ENCODE measurements around the gene ADPRHL1.

The ADPRHL1 gene

DNA sequence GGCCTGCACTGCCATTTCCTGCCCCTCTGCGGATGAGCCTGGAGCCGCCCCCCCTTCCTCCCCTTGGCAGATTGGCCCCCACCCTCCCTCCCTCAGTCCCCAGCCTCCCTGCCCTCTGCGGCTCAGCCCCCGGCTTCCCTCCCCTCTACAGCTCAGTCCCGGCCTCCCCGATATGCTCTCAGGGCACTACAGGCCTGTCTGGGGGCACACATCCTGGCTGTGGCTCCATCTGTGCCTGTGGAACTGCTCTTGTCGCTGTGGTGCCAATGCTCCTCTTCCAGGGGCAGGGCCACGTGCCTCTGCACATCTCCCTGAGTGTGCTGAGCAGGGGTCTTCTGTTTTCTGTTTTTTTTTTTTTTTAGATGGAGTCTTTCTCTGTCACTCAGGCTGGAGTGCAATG, 39.0 kb downstream of the ADPRHL1 start:
- DNase-seq (ENCODE audit: low read depth) = no peak

DNA sequence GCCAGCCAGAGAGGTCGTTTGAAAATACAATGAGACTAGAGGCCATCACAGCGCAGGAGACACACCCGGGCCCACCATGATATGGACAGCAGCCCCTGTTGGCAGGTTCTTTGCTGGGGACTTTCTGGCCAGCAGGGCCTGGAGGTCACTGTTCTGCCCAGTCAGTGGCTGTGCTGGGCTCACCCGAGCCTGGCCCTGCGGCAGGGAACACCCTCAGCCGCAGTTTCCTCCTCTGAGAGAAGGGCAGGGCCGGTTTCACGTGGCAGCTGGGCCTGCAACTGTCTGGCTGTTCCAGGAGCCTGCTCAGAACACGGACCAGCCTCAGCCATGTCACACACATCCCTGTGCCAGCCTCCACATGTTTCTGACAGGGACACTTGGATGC, 39.4 kb downstream of the ADPRHL1 start:
- no peak overlapping the region for H3K4me3 ChIP-seq (ENCODE audit: low read length)
- no peak for TF ChIP-seq CTCF (conservative IDR thresholded peaks at IDR 0.05; ENCODE audit: low read depth, low read length)

More for the DNA sequence above, 39.0 kb downstream of the ADPRHL1 start:
- no peak overlapping the region for H3K4me3 ChIP-seq (ENCODE audit: low read length)
- TF ChIP-seq CTCF (conservative IDR thresholded peaks at IDR 0.05; ENCODE audit: low read depth, low read length) = no peak

DNA sequence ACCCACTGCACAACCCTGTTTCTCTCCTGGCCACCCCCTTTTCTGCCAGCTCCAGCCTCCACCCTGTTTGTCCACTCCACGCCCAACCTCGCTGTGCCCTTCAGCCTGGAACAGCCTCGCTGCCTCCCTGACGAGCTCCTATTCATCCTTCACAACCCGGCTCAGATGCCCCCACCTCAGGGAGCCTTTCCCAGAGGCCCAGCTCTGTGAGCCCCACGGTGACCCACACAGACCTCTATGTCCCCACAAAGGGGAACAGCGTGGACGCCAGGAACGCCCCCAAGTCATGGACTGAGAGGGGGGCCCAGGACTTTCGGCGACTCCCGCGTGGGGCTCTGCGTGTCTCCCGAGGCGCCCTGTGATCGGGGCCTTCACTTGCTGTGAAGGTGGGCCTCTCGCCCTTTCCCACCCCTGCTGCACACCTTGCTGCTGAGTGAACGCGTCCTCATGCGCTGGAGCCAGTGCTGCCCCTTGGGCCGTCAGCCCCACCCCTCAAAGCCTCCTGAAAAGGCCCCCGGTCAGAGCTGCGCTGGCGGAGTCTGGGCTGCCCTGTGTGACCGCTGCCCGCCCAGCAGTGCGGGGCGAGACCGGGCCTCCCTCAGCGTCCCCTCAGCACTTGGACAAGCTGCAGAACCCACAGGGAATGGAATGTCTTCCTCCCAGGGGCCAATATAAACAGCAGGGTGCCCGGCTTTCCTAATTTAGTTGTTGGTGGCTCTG, 40.0 kb downstream of the ADPRHL1 start:
- TF ChIP-seq CTCF (conservative IDR thresholded peaks at IDR 0.05; ENCODE audit: low read depth, low read length) = no peak
- H3K4me3 ChIP-seq (ENCODE audit: low read length) = no peak overlapping the region
- DNase-seq (ENCODE audit: low read depth) = no peak

More for the DNA sequence above, 39.4 kb downstream of the ADPRHL1 start:
- no peak for DNase-seq (ENCODE audit: low read depth)

GRCh38 chr13:113412440-113412839, 40.8 kb downstream of the ADPRHL1 start:
- no peak overlapping the region for H3K4me3 ChIP-seq (ENCODE audit: low read length)
- no peak for TF ChIP-seq CTCF (conservative IDR thresholded peaks at IDR 0.05; ENCODE audit: low read depth, low read length)
- DNase-seq (ENCODE audit: low read depth) = no peak

- no peak for TF ChIP-seq CTCF (conservative IDR thresholded peaks at IDR 0.05; ENCODE audit: low read depth, low read length)
- DNase-seq (ENCODE audit: low read depth) = peak; percentile 30
- H3K4me3 ChIP-seq (ENCODE audit: low read length) = no peak overlapping the region
Observed at GRCh38 chr13:113411216-113412023, 41.9 kb downstream of the ADPRHL1 start.

DNA sequence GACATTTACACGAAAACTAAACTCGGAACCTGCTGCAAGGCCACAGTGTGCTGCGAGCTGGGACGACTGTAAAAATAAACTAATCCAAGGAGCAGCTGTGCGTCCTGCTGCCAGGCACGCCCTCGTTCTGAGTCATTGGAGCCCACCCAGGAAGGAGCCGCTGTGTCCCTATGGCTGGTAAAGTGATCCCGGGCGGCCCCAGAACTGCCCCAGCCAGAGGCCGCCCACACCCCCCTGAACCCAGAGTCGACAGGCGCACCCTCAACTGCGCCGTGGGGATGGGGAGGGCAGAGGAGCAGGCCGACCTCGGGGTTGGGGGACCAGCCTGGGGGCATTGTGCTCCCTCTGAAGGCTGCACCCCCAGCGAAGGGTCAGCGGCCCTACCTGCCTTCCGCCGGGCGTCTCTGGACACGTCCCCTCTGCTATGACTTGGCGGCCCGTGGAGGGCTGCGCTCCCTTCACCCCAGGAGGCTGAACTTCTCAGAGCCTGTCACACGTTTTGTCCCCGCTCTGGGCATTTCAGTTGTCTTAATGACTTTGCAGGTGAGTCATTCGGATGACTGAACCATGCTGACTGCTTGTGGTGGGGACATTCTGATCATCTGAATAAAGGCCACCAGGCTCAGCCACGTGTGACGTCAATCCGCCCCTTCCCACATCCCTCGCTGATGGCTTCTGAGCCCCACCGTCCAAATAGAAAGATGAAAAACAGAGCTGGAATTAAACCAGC, 42.7 kb downstream of the ADPRHL1 start:
- H3K4me3 ChIP-seq (ENCODE audit: low read length) = no peak overlapping the region
- TF ChIP-seq CTCF (conservative IDR thresholded peaks at IDR 0.05; ENCODE audit: low read depth, low read length) = no peak

More for the DNA sequence above, 42.7 kb downstream of the ADPRHL1 start:
- peak; percentile 16 for DNase-seq (ENCODE audit: low read depth)
